Panc1 (cell line): ENCODE data around the gene KCNAB1. TPM values are rescaled to one million over a fixed set of nuclear protein-coding genes. Genes with fewer than 3 reads are reported as not detected.
"Not testable (repeated sequence)": the region's sequence is repeated elsewhere in the genome, so short reads cannot be mapped to it uniquely, and the experiment has no call there.

ENCODE experiments used
- ATAC-seq: fragments of 200-7000 bp; cut with Tn5 transposase; 2 replicates; pipeline ENCODE4 v1.9.1; 2020; ENCODE audit warnings: mild to moderate bottlenecking, moderate library complexity
- BruUV-seq: library from RNA; stranded (reverse); fragments of 400-500 nt; replicated peaks from 2 replicates; lab custom pipeline; 2021; lab: Mats Ljungman, UMichigan
- CTCF ChIA-PET: fragments of 300-600 bp; sonication (Branson Sonifier 250); formaldehyde crosslinking; loops from one replicate; lab custom pipeline; 2022; ENCODE audit warnings: antibody characterized with exemption; lab: Charles Lee
- POLR2A ChIA-PET: fragments of 300-600 bp; sonication (Branson Sonifier 250); formaldehyde crosslinking; loops from one replicate; lab custom pipeline; 2022; ENCODE audit warnings: antibody characterized with exemption; lab: Charles Lee
- DNase-seq: peaks from one replicate; pipeline ENCODE4 v3.0.0-alpha.2; 2010; ENCODE audit warnings: low read depth, low spot score
- H3K27ac ChIP-seq: 2 replicates; pipeline ENCODE4 v1.5.1; 2011; ENCODE audit warnings: mild to moderate bottlenecking, low read length, inconsistent platforms
- H3K27me3 ChIP-seq: fragments of 200-500 bp; sonication (Bioruptor generic); 2 replicates; pipeline ENCODE4 v1.6.0; 2014; ENCODE audit warnings: low read length, inconsistent platforms; ENCODE audit not compliant: control insufficient read depth, insufficient read depth
- H3K36me3 ChIP-seq: fragments of 200-500 bp; sonication (Bioruptor generic); 2 replicates; pipeline ENCODE4 v1.5.1; 2014; ENCODE audit warnings: inconsistent platforms, mild to moderate bottlenecking, low read length, moderate library complexity; ENCODE audit not compliant: control insufficient read depth, insufficient read depth
- H3K4me1 ChIP-seq: 2 replicates; pipeline ENCODE4 v1.5.1; 2011; ENCODE audit warnings: inconsistent platforms, mild to moderate bottlenecking, low read length, moderate library complexity; ENCODE audit not compliant: control insufficient read depth, insufficient read depth
- H3K4me3 ChIP-seq, 2 experiments: 2 replicates each; pipeline ENCODE4 v1.5.1; 2011 to 2012; ENCODE audit warnings: low read depth in 2 of 2, low read length in 2 of 2, mild to moderate bottlenecking in 2 of 2, inconsistent platforms in 1 of 2, moderate library complexity in 1 of 2
- H3K9me3 ChIP-seq: fragments of 200-500 bp; sonication (Bioruptor generic); 2 replicates; pipeline ENCODE4 v1.5.1; 2014; ENCODE audit warnings: low read depth, mild to moderate bottlenecking, inconsistent platforms, low read length, moderate library complexity; ENCODE audit not compliant: control insufficient read depth, insufficient read depth
- POLR2AphosphoS5 ChIP-seq: IDR thresholded peaks from 2 replicates; pipeline ENCODE4 v1.6.1; 2012; ENCODE audit warnings: mild to moderate bottlenecking, low read depth, low read length, moderate library complexity
- SIN3A ChIP-seq: IDR thresholded peaks from 2 replicates; pipeline ENCODE4 v1.6.1; 2012; ENCODE audit warnings: low read depth, mild to moderate bottlenecking, low read length, moderate library complexity, borderline replicate concordance; ENCODE audit not compliant: insufficient read depth
- TCF7L2 ChIP-seq: IDR thresholded peaks from 2 replicates; pipeline ENCODE4 v1.6.1; 2011; ENCODE audit warnings: mild to moderate bottlenecking, low read depth, low read length, inconsistent platforms
- in situ Hi-C: cut with HindIII; loops from 2 replicates; pipeline ENCODE4 v1.10.0; 2016; ENCODE audit warnings: low sequenced_read_pairs, low pct_unique_long_range_greater_than_20kb
- intact Hi-C: fragments of 100-400 bp; cut with micrococcal nuclease; formaldehyde crosslinking; loops from one replicate; pipeline ENCODE4 v1.10.0; 2022; ENCODE audit not compliant: unreplicated experiment
- total RNA-seq: library from RNA; stranded (reverse); gene quantifications from one replicate; pipeline ENCODE4 v1.2.1, GENCODE V29; 2021; ENCODE audit not compliant: unreplicated experiment
- TF ChIP-seq, protein P1 (sequence below), 2 experiments: IDR thresholded peaks; 2 replicates each; pipeline ENCODE4 v1.6.1; 2011 to 2012; ENCODE audit warnings: low read depth in 2 of 2, control low read depth in 1 of 2, low read length in 1 of 2, mild to moderate bottlenecking in 1 of 2, moderate library complexity in 1 of 2; ENCODE audit not compliant: insufficient read depth in 1 of 2
- TF ChIP-seq, protein P2 (sequence below): fragments of 450-650 bp; IDR thresholded peaks from 2 replicates; pipeline ENCODE4 v1.5.1; 2017; ENCODE audit warnings: mild to moderate bottlenecking

KCNAB1 gene
- total RNA-seq, 1 experiment from 2014 or later: not detected

DNA sequence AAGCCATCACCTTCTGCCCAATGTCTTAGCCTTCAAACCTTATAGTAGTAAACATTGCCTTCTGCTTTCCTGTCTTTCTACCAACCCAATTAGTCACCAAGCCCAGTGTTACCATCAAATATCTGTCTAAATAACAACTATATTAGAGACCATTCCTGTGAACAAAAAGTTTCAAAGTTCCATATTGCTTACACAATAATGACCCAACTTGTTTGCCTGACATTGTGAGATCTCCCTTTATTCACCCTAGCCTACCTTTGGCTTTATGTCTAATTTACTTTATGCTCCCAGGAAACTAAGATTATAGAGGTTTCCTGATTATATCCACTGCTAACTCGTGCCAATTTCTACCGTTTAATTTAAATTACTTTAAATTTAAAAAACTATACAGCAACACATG is 26.0 kb upstream of the KCNAB1 start:
- no peaks in the 10 kb centered on the region for H3K4me1 ChIP-seq
- intact Hi-C loops: no loop called here
- CTCF ChIA-PET: no interaction called here
- no peak for DNase-seq
- POLR2A ChIA-PET: no interaction called here
- H3K27me3 ChIP-seq: peaks cover 13% of the 10 kb centered on the region
- no peaks in the 10 kb centered on the region for H3K36me3 ChIP-seq
- TF ChIP-seq, protein P1, sequence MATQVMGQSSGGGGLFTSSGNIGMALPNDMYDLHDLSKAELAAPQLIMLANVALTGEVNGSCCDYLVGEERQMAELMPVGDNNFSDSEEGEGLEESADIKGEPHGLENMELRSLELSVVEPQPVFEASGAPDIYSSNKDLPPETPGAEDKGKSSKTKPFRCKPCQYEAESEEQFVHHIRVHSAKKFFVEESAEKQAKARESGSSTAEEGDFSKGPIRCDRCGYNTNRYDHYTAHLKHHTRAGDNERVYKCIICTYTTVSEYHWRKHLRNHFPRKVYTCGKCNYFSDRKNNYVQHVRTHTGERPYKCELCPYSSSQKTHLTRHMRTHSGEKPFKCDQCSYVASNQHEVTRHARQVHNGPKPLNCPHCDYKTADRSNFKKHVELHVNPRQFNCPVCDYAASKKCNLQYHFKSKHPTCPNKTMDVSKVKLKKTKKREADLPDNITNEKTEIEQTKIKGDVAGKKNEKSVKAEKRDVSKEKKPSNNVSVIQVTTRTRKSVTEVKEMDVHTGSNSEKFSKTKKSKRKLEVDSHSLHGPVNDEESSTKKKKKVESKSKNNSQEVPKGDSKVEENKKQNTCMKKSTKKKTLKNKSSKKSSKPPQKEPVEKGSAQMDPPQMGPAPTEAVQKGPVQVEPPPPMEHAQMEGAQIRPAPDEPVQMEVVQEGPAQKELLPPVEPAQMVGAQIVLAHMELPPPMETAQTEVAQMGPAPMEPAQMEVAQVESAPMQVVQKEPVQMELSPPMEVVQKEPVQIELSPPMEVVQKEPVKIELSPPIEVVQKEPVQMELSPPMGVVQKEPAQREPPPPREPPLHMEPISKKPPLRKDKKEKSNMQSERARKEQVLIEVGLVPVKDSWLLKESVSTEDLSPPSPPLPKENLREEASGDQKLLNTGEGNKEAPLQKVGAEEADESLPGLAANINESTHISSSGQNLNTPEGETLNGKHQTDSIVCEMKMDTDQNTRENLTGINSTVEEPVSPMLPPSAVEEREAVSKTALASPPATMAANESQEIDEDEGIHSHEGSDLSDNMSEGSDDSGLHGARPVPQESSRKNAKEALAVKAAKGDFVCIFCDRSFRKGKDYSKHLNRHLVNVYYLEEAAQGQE (IDR thresholded peaks at IDR 0.05; ENCODE audit: insufficient read depth in 1 of 2, low read depth in 2 of 2, low read length in 1 of 2): no peak
- TF ChIP-seq, protein P2, sequence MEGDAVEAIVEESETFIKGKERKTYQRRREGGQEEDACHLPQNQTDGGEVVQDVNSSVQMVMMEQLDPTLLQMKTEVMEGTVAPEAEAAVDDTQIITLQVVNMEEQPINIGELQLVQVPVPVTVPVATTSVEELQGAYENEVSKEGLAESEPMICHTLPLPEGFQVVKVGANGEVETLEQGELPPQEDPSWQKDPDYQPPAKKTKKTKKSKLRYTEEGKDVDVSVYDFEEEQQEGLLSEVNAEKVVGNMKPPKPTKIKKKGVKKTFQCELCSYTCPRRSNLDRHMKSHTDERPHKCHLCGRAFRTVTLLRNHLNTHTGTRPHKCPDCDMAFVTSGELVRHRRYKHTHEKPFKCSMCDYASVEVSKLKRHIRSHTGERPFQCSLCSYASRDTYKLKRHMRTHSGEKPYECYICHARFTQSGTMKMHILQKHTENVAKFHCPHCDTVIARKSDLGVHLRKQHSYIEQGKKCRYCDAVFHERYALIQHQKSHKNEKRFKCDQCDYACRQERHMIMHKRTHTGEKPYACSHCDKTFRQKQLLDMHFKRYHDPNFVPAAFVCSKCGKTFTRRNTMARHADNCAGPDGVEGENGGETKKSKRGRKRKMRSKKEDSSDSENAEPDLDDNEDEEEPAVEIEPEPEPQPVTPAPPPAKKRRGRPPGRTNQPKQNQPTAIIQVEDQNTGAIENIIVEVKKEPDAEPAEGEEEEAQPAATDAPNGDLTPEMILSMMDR: no peak
- TF ChIP-seq TCF7L2 (no peak), SIN3A (no peak), POLR2AphosphoS5 (no peak)
- BruUV-seq: no TSS peak
- no peak overlapping the region for H3K27ac ChIP-seq
- in situ Hi-C loops: no loop called here
- ATAC-seq: no peak
- no peaks in the 10 kb centered on the region for H3K9me3 ChIP-seq
- H3K4me3 ChIP-seq: no peak overlapping the region

DNA sequence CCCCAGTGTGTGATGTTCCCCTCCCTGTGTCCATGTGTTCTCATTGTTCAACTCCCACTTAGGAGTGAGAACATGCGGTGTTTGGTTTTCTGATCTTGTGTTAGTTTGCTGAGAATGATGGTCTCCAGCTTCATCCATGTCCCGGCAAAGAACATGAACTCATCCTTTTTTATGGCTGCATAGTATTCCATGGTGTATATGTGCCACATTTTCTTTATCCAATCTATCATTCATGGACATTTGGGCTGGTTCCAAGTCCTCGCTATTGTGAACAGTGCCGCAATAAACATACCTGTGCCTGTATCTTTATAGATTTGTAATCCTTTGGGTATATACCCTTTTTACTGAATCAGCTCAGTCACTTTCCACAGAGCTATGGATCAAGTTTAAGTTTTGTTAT is 24.7 kb upstream of the KCNAB1 start:
- BruUV-seq, H3K9me3 ChIP-seq, in situ Hi-C loops, H3K4me1 ChIP-seq, H3K27ac ChIP-seq, H3K4me3 ChIP-seq, ATAC-seq, intact Hi-C loops, H3K36me3 ChIP-seq, DNase-seq, POLR2A ChIA-PET, CTCF ChIA-PET: not testable (repeated sequence)
- peaks cover 13% of the 10 kb centered on the region for H3K27me3 ChIP-seq

DNA sequence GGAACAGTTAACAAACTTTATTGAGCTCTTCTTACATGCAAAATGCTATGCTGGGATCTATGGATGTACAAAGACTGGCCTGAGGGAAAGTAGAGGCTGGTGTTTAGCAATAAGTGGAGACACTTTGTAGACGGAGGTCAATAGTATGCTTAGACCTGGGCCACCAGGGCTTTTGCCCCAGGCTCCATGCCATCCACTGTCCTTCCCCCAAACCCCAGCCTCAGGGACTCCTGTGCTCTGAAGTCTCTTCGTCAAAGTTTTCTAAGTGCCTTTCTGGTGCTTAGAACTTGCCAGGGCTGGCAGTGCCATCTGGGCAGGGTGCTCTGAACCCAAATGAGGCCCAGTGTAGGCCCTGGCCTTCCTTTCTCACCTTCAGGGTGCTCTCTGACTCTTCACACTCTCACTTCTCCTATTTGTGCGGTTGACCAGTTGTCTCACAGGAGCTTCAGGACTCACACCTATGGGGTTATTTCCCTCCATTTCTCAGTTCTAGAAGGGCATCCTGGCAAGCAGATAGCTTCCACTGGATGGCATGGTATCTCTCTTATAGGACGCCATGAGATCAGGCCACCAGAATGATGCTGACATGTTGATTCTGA is 21.8 kb upstream of the KCNAB1 start:
- no peaks in the 10 kb centered on the region for H3K4me1 ChIP-seq
- H3K27ac ChIP-seq: no peak overlapping the region
- intact Hi-C loops: no loop called here
- peaks cover 11% of the 10 kb centered on the region for H3K27me3 ChIP-seq
- no peaks in the 10 kb centered on the region for H3K36me3 ChIP-seq
- ChIA-PET POLR2A (no interaction called here), CTCF (no interaction called here)
- no TSS peak for BruUV-seq
- H3K9me3 ChIP-seq: no peaks in the 10 kb centered on the region
- in situ Hi-C loops: no loop called here
- DNase-seq: no peak
- H3K4me3 ChIP-seq: no peak overlapping the region
- TF ChIP-seq, protein P2: no peak
- no peak for TF ChIP-seq POLR2AphosphoS5
- no peak for ATAC-seq

DNA sequence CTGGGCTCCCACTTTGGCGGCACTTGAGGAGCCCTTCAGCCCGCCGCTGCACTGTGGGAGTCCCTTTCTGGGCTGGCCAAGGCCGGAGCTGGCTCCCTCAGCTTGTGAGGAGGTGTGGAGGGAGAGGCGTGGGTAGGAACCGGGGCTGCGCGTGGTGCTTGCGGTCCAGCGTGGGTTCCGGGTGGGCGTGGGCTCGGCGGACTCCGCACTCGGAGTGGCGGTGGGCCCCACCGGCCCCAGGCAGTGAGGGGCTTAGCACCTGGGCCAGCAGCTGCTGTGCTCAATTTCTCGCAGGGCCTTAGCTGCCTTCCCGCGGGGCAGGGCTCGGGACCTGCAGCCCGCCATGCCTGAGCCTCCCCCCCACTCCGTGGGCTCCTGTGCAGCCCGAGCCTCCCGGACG is 21.0 kb upstream of the KCNAB1 start:
- H3K4me3 ChIP-seq, POLR2A ChIA-PET, H3K36me3 ChIP-seq, in situ Hi-C loops, H3K4me1 ChIP-seq, ATAC-seq, CTCF ChIA-PET, DNase-seq, BruUV-seq, H3K27ac ChIP-seq, H3K27me3 ChIP-seq, H3K9me3 ChIP-seq, intact Hi-C loops: not testable (repeated sequence)

DNA sequence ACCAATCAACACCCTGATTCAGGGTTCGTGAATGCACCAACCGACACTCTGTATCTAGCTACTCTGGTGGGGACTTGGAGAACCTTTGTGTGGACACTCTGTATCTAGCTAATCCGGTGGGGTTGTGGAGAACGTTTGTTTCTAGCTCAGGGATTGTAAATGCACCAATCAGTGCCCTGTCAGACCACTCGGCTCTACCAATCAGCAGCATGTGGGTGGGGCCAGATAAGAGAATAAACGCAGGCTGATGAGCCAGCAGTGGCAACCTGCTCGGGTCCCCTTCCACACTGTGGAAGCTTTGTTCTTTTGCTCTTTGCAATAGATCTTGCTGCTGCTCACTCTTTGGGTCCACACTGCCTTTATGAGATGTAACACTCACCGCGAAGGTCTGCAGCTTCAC is 20.4 kb upstream of the KCNAB1 start:
- H3K4me3 ChIP-seq, H3K27ac ChIP-seq, H3K27me3 ChIP-seq, H3K9me3 ChIP-seq, POLR2A ChIA-PET, DNase-seq, BruUV-seq, CTCF ChIA-PET, in situ Hi-C loops, H3K36me3 ChIP-seq, ATAC-seq, H3K4me1 ChIP-seq, intact Hi-C loops: not testable (repeated sequence)
